Uterus (tissue), 4 donors: ENCODE data around the gene MAP3K5. TPM values are rescaled to one million over a fixed set of nuclear protein-coding genes. Genes with fewer than 3 reads are reported as not detected.

Source experiments
- DNase-seq, 2 donors: peaks; one replicate each; pipeline ENCODE4 v3.0.0-alpha.2; 2019 to 2020
- H3K27ac ChIP-seq, 2 donors: fragments of 200-600 bp; sonication (generic); 1 replicate in 1 of 2; 2 replicates in 1 of 2; pipeline ENCODE4 v1.5.1; 2016 to 2018
- H3K27me3 ChIP-seq, 2 donors: fragments of 200-600 bp; sonication (generic); one replicate each; pipeline ENCODE4 v1.5.1; 2018 to 2019; ENCODE audit warnings: control low read depth in 1 of 2
- H3K36me3 ChIP-seq, 2 donors: fragments of 200-600 bp; sonication (generic); one replicate each; pipeline ENCODE4 v1.5.1; 2019; ENCODE audit warnings: control low read depth in 1 of 2
- H3K4me1 ChIP-seq, 2 donors: fragments of 200-600 bp; sonication (generic); one replicate each; pipeline ENCODE4 v1.5.1; 2018 to 2019; ENCODE audit warnings: control low read depth in 1 of 2
- H3K4me3 ChIP-seq, 2 donors: fragments of 200-600 bp; sonication (generic); 1 replicate in 1 of 2; 2 replicates in 1 of 2; pipeline ENCODE4 v1.5.1; 2018 to 2019; ENCODE audit warnings: mild to moderate bottlenecking in 1 of 2
- H3K9me3 ChIP-seq, 2 donors: fragments of 200-600 bp; sonication (generic); one replicate each; pipeline ENCODE4 v1.5.1; 2019; ENCODE audit warnings: control low read depth in 1 of 2
- POLR2A ChIP-seq, 2 donors: fragments of 450-650 bp; IDR thresholded peaks; one replicate each; pipeline ENCODE4 v1.6.1; 2016; ENCODE audit warnings: antibody characterized with exemption in 2 of 2, mild to moderate bottlenecking in 1 of 2, moderate library complexity in 1 of 2
- intact Hi-C: fragments of 100-400 bp; cut with DNase I; formaldehyde crosslinking; loops from one replicate; pipeline ENCODE4 v1.15.1; 2023; ENCODE audit warnings: low total_unique reads
- total RNA-seq, 4 donors: library from RNA; depleted of rRNA in 3 of 4; stranded (reverse); fragments of >200 nt in 3 of 4; gene quantifications; one replicate each; pipeline versions ENCODE4 v1.1.0 to v1.2.4, GENCODE V29; 2014 to 2023
- TF ChIP-seq, protein P1 (sequence below), 4 experiments: fragments of 200-600 bp in 2 of 4; fragments of 450-650 bp in 2 of 4; sonication (generic) in 2 of 4; IDR thresholded peaks; one replicate each; pipeline ENCODE4 v1.5.1; 2016 to 2019; ENCODE audit warnings: antibody characterized with exemption in 4 of 4, mild to moderate bottlenecking in 2 of 4, moderate library complexity in 1 of 4
- donor health status: DM: yes; HTN: yes; CAD: no.

The MAP3K5 gene
- total RNA-seq, 4 donors from 2014 or later = 9.5 to 67.1 (median 15.4) TPM

DNA sequence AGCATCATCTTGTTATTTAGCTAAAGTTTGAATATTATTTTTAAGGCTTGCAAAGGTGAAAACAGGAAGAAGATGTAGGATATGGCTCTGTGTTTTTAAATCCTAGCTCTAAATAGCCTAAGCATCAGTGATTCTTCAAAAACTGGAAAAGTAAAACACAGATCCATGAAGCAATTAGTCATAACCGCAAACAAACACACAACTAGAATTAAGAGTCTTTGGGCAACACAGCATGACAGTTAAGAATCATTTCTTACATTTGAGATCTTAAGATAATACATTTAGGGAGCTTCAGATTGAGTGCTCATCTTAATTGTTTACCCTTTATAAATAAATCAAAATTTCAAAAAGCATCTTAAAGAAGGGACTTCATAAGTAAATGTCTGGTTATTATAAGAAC, 126.2 kb downstream of the MAP3K5 start:
- Histone ChIP-seq H3K4me1 (no peaks in the 10 kb centered on the region), H3K27ac (no peak overlapping the region), H3K4me3 (no peak overlapping the region), H3K27me3 (no peaks in the 10 kb centered on the region), H3K9me3 (no peaks in the 10 kb centered on the region), H3K36me3 (no peaks in the 10 kb centered on the region)
- no peak for DNase-seq
- TF ChIP-seq POLR2A (IDR thresholded peaks at IDR 0.05) = no peak
- TF ChIP-seq, protein P1, sequence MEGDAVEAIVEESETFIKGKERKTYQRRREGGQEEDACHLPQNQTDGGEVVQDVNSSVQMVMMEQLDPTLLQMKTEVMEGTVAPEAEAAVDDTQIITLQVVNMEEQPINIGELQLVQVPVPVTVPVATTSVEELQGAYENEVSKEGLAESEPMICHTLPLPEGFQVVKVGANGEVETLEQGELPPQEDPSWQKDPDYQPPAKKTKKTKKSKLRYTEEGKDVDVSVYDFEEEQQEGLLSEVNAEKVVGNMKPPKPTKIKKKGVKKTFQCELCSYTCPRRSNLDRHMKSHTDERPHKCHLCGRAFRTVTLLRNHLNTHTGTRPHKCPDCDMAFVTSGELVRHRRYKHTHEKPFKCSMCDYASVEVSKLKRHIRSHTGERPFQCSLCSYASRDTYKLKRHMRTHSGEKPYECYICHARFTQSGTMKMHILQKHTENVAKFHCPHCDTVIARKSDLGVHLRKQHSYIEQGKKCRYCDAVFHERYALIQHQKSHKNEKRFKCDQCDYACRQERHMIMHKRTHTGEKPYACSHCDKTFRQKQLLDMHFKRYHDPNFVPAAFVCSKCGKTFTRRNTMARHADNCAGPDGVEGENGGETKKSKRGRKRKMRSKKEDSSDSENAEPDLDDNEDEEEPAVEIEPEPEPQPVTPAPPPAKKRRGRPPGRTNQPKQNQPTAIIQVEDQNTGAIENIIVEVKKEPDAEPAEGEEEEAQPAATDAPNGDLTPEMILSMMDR (IDR thresholded peaks at IDR 0.05) = no peak
- intact Hi-C loops = no loop called here

DNA sequence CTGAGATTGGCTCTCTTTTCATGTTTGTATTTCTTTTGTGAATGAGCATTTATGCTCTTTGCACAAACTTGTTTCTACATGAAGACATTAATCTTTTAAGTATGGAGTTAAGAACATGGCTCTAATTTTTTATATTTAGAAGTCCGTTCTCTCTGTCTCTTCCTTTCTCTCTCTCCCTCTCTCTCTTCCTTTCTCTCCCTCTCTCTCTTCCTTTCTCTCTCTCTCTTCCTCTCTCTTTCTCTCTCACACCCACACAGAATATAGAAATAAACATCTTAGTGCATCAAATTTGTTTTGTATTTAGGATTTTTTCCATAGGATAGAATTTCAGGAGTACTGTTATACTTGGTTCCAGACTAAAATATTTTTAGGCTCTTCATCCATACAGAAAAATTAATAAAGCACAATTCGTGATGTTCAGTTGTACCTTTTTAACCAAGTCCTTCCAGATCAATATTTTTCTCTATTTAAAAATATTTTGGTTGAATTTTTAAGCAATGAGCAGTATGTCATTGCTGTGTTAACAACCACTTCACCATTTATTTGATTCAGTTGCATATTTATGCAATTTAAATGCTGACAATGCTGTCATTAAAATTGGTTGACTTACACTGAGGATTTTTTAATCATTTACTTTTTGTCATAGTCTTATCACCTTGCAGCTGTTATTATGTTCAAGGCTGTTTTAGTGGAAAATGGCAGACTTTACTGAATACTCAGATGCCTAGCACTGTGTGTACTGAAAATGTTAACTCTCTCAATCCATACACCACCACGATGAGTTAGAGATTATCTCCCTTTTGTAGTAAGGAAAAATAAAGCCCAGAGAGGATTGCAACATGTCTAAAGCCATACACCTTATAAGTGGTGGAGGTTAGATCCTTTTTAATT, 129.7 kb downstream of the MAP3K5 start:
- H3K36me3 ChIP-seq = no peaks in the 10 kb centered on the region
- no peaks in the 10 kb centered on the region for H3K27me3 ChIP-seq
- no peak overlapping the region for H3K4me3 ChIP-seq
- no peak overlapping the region for H3K27ac ChIP-seq
- intact Hi-C loops = no loop called here
- no peaks in the 10 kb centered on the region for H3K9me3 ChIP-seq
- TF ChIP-seq POLR2A (IDR thresholded peaks at IDR 0.05) = no peak
- TF ChIP-seq, protein P1 (IDR thresholded peaks at IDR 0.05) = no peak
- DNase-seq = no peak
- no peaks in the 10 kb centered on the region for H3K4me1 ChIP-seq

DNA sequence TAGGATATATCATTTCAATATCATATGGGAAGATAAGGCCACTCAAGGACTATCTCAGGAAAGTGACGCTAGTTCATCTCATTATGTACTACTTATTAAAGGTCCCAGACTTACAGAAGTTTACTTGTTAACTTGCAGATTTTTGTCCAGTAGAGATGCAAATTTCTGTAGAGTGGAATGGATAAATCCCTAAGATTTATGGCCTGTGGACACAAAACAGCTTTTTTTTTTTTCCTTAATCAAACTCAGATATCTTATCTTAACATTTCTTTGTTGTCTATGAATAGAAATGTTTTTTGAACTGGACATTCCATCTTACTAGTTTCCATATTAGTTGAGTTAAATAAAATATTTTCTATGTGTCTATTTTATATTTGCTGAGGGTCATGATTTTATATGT, 131.6 kb downstream of the MAP3K5 start:
- Histone ChIP-seq H3K4me1 (no peaks in the 10 kb centered on the region), H3K4me3 (no peak overlapping the region), H3K36me3 (no peaks in the 10 kb centered on the region), H3K27me3 (no peaks in the 10 kb centered on the region), H3K9me3 (no peaks in the 10 kb centered on the region), H3K27ac (no peak overlapping the region)
- DNase-seq = no peak
- no peak for TF ChIP-seq POLR2A (IDR thresholded peaks at IDR 0.05)
- TF ChIP-seq, protein P1 (IDR thresholded peaks at IDR 0.05) = no peak
- intact Hi-C loops = no loop called here

DNA sequence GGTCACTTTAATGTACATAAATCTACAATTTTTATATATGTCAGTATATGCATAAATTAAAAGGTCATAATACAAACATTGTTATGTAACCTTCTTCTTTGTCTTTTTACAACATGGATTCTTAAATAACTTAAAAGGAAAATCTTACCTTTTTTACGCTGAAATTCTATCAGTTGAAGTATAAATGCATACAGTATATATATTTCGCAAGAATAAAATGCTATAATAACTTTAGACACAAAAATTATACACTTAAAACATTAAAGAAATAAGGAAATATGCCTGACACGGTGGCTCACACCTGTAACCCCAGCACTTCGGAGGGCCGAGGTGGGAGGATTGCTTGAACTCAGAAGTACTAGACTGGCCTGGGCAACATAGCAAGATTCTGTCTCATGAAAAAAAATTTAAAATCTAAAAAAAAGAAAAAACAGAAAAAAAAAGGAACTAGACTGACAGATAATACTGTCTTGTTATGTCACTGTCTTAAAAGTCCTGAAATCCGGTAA, 132.2 kb downstream of the MAP3K5 start:
- Histone ChIP-seq H3K9me3 (no peaks in the 10 kb centered on the region), H3K36me3 (no peaks in the 10 kb centered on the region), H3K4me3 (no peak overlapping the region), H3K4me1 (no peaks in the 10 kb centered on the region), H3K27me3 (no peaks in the 10 kb centered on the region), H3K27ac (no peak overlapping the region)
- DNase-seq = no peak
- TF ChIP-seq, protein P1 (IDR thresholded peaks at IDR 0.05) = no peak
- TF ChIP-seq POLR2A (IDR thresholded peaks at IDR 0.05) = no peak
- intact Hi-C loops = no loop called here

DNA sequence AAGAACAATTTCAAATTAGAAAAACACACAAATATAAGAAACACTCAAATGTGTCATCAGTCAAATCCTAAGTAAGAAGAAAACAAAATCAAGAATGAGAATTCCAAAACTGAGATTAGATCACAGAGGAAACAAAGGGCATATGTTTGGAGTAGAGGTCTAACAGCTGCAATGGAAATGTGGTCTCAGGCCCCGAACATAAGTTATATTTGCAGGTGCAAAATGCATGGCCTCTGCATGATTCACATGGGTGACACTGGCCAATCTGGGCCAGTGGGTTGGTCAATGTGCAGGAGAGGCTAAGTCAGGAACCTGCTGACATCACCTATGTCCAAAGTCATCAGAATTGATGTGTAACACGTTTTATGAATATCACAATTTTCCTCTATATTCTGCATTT, 133.6 kb downstream of the MAP3K5 start:
- intact Hi-C loops = no loop called here
- no peak for DNase-seq
- H3K27ac ChIP-seq = no peak overlapping the region
- no peaks in the 10 kb centered on the region for H3K36me3 ChIP-seq
- TF ChIP-seq, protein P1 (IDR thresholded peaks at IDR 0.05) = no peak
- no peak for TF ChIP-seq POLR2A (IDR thresholded peaks at IDR 0.05)
- no peaks in the 10 kb centered on the region for H3K4me1 ChIP-seq
- no peak overlapping the region for H3K4me3 ChIP-seq
- no peaks in the 10 kb centered on the region for H3K27me3 ChIP-seq
- H3K9me3 ChIP-seq = no peaks in the 10 kb centered on the region
